ENCODE measurements around the gene FBXO45.
"Not testable (repeated sequence)": the region's sequence is repeated elsewhere in the genome, so short reads cannot be mapped to it uniquely, and the experiment has no call there.

Gene FBXO45

DNA sequence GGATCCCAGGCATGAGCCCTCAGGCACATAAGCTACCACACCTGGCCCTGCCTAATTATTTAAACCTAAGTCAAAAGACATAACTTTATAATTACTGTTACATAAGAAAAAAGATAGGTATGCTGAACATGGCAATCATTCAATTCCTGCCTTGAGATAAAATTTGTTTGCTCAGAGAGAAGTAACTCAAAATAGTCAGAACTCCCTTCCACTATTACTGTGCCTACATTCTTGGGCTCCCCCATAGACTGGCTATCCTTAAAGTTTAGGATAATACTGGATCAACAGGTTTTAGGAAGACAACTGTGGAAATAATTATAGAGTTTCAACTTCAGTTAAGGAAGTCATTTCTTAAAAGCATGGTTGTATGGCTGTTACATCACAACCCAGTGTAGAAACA lies 10.0 kb upstream of the FBXO45 start:
- DNase-seq, result no peak

DNA sequence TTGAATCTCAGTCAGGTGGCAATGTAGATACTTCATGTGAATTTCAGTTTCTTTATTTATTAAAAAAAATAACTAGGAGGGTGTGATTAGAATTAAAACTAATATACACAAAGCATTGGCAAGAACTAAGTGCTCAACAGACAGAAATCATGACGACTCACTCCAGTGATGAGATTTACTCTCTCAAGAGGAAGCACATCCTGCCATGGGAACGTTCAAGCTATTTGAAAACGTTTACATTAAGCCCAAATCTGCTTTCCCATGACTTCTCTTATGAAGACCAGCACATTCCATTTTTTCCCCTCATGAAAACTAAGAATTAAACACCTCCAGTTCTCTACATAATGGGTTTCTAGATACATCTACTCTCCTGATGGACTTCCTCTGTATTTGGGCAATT lies 8.6 kb upstream of the FBXO45 start:
- DNase-seq, result no peak

GRCh38 chr3:196563721-196564225 lies 4.7 kb upstream of the FBXO45 start:
- DNase-seq, result peak; percentile 18 to 20

GRCh38 chr3:196569003-196569516 lies 600 bp downstream of the FBXO45 start:
- DNase-seq, result peak; percentile 52 to 55

- not testable (repeated sequence) for DNase-seq
Observed at GRCh38 chr3:196570332-196570731, 1.9 kb downstream of the FBXO45 start.

GRCh38 chr3:196572389-196572788 lies 3.9 kb downstream of the FBXO45 start:
- no peak for DNase-seq

DNA sequence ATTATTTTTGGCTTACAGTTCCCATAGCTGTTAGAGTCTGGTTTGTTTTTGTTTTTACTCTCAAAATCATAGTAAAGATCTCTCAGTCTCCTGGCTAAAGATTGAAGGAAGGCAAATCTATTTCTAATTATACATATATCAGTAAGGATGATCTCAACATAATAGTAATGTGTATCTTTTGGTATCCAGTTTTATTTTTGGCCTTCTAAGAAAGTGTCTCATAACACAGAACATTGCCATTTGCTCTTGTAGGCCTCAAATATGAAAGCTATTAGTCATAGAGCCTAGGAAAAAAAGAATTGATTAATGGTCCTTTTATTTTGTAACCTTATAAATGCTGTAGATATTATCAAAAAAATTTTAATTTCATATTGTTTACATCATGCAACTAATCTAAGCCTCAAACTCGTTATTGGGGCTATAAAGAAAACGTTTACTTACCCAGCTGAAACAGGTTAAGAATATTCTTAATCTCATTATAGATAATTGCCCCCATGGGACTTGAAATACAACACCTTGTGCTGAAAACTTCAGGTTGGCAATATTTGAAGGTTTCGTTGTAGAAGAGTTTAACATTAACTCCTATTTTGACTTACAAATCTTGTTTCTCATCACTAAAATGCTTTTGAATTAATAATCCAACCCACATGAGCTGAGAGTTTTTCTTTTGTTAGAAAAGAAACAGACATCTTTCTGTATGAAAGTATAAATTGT lies 16.7 kb downstream of the FBXO45 start:
- no peak for DNase-seq

DNA sequence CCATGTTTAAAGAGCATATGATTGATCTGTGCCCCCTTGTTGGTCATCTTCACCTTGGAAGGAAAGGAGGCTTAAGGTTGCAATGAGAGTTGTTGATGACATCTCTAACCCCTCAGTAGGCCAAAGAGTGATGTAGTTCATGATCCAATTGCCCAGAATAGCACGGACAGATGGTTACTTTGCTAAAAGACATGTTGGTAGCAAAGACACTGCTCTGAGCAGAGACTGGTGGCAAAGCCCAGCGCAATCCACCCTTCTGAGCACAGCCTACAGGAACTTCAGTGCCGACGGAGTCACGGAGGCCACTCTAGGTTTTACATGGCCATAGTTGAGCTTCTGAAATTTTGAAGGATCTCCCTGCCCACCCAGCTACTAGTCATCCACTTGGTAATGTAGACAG lies 21.8 kb downstream of the FBXO45 start:
- DNase-seq, result no peak

DNA sequence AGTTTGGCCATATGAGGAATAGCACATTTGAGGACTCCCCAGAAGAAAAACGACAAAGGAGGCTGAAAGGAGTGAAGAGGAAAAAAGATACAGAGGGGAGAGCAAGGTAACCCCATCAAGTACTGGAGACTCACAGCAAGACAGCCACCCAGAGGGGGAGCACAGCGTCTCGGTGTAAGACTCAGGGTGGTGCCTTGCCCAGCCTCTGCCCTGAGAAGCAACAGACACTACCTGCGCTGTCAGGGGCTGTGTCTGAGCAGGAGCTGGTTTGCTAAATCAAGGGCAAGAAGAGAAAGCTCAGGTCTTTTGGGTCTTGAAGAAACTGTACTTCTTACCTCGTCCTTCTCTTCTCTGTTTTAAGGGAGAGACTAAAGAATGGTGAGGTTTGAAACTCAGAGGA lies 27.9 kb downstream of the FBXO45 start:
- no peak for DNase-seq

- DNase-seq, result peak; percentile 33 to 36
Observed at GRCh38 chr3:196597971-196598733, 29.7 kb downstream of the FBXO45 start.

DNA sequence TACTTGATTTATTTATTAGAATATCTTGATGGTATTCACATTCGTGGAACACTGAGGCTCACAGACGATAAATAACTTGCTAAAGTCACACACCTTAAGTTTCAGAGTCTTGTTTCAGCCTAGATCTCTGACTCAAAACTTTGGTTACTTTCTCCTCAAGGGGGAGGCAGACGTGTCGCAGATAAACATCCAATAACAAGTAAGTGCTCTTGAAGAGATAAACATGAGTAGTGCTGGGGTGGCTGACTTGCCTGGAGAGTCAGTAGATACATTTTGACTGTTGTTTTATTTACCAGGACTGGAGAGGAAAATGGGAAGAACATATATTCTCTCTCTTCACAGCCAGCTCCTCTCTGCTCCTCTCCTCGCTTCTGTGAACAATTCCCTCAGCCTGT lies 31.3 kb downstream of the FBXO45 start:
- DNase-seq, result no peak

GRCh38 chr3:196600359-196600758 lies 31.9 kb downstream of the FBXO45 start:
- DNase-seq, result no peak

GRCh38 chr3:196602673-196603072 lies 34.2 kb downstream of the FBXO45 start:
- no peak for DNase-seq

- no peak for DNase-seq
Observed at GRCh38 chr3:196603683-196604082, 35.2 kb downstream of the FBXO45 start.

DNA sequence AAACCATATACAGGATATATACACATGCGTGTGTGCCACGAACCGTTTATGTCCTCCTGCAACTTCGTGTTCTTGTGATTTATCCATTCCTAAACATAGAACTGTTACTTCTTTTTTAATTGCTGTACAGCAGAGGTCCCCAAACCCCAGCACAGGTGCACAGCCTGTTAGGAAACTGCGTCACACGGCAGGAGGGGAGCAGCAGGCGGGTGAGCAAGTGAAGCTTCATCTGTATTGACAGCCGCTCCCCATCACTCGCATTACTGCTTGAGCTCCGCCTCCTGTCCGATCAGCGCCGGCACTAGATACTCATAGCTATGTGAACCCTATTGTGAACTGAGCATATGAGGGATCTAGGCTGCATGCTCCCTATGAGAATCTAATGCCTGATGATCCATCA lies 36.1 kb downstream of the FBXO45 start:
- DNase-seq, result peak; percentile 36 to 53

DNA sequence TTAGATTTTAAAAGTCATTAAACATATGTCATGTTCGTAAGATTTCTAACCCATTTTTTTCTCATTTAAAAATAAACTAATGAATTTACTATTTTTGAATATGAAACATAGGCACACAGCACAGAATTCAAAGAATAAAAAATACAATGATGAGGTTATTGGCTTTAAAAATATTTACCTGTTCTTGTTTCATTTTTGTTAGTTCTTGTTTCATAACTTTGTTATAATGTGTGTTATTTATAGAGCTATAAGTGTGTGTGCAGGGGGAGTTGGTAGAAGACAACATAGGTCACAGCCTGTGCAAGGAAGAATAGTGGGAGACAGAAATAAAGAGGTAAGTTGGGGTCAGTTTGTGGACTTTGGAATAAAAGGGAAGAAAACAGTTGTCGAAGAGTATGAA lies 40.2 kb downstream of the FBXO45 start:
- no peak for DNase-seq

DNA sequence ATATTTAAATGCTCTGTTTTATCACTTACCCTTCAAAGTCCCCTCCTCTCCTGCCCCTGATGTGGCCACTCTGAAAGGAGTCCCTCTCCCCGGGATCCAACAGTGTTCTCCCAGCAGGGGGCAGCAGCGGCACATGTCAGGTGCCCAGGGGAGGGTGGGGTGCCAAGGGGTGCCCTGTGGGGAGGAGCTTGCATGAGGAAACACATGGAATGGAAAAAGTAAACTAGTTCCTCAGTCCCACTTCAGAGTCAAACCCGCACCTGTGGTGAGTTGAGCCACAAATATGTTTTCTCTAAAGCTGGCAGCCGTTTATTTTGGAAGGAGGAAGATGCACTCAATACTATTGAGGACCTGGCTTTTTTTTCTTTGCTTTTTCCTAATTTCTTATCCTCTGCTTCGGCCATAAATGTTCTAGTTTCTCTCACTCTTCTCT lies 40.9 kb downstream of the FBXO45 start:
- DNase-seq, result peak; percentile 97 to 98

DNA sequence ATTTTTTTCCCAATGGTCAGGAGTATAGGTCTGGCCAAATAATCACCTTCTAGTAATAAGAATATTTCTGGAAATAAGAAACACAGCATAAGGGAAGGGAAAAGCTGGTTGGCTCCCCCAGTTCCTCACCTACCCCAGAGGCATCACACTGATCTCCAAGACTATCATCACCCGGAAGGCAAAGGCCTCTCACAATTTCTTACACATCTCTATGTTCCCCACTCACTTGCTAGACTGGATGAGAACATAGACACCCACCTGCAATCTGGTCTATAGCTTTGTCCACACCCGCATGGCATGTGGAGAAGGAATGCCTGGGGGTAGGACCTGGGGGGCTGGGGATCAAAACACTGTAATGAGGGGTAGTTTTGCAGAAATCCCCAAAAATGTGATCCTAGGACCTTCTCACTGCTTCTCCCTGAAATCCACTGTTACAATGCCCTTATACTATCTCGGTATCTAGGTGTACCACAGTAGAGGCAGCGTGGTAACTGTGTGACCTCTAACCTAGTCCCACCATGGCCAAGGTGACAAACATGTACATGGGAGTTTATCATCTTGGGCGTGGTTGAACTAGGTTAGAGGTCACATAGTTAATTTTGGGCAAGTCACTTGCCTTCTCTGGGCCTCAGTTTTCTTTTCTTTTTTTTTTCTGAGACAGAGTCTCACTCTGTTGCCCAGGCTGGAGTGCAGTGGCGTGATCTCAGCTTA lies 41.5 kb downstream of the FBXO45 start:
- no peak for DNase-seq

DNA sequence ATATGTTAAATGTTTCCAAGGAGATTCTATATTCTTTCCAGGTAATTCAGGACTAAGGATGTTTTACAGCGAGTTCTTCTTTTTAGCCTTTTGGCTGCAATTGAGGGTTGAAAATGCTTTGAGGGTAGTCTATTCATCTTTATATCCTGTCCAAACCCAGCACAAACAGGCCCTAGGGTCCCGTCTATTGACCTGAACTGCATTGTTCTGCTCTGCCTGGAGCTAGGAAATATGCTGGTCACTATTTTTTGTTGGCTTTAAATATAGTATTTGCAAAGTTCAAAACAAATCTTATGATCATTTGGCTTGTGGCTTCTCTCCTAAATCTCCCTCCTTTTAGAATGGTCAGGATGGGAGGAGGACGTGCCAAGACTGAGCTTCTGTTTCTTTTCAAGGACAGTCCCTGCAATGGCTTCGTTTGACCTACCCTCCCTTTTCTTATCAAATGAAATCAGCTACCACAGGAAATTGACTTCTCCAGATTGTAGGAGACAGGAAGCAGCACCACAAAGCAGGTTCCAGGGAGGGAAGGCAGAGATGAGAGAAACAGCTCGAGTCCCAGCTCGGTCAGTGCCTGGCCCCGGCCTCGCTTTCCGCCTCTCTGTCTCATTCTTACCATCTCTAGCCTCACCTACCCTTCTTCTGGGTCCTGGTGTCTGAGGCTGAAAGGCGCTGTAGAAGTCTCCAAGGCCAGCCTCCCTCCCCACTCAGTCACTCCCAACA lies 43.5 kb downstream of the FBXO45 start:
- DNase-seq, result no peak

DNA sequence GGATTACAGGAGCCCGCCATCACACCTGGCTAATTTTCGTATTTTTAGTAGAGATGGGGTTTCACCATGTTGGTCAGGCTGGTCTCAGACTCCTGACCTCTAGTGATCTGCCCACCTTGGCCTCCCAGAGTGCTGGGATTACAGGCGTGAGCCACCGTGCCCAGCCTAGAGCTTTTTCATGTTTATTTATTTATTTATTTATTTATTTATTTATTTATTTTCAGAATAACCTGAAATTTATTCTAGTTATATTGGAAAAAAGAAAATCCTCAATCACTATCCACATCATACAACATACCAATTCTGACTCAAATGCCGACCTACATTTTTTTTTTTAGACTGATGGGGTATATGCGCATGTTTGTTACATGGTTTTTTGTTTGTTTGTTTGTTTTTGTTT lies 46.8 kb downstream of the FBXO45 start:
- not testable (repeated sequence) for DNase-seq

- DNase-seq, result no peak
Observed at GRCh38 chr3:196617256-196617655, 48.8 kb downstream of the FBXO45 start.

- no peak for DNase-seq
Observed at GRCh38 chr3:196619223-196619622, 50.8 kb downstream of the FBXO45 start.

- not testable (repeated sequence) for DNase-seq
Observed at GRCh38 chr3:196619627-196620026, 51.2 kb downstream of the FBXO45 start.

Measured in stimulated activated CD4-positive, alpha-beta T cell treated with anti-CD3 and anti-CD28 coated beads, Interleukin-2, amount 100 ng/mL, for 24 hours (primary cell).